Measurements from ENCODE around the gene RNF20.

DNA sequence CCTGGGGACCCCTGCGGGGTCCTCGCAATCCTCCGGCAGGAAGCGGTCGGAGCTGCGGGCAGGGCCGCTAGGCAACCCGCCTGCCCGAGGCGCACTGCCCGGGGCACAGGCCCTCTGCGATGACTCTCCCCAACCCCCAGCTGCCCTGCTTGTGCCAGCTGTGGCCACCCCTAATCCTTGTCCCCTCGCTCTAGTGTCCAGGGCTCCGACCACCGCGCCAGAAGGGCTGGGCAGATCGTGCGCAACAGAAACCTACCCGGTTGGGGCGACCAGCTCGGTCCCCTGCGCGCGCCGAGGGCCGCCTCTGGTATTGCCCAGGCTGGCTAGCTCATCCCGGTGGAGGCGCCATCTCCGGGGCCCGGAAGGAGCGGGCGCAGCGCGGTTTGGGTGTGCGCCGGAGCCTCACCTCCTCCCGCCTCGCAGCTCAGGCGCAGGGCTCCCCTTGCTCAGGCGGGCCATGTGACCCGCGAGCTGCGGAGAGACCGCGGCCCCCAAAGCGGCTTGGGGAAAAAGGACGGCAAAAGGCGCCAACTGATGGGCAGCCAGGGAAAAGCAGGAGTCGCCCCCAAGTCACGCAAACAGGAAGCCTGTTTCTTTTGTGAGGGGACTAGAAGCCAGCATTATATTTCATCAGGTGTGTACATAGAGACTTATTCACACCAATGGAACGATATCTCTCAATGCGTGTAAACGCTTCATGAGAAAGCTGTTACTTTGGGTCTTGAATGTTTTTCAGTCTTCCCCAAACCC is 46.8 kb upstream of the RNF20 start:
- no peak for TF ChIP-seq ZNF274 (IDR thresholded peaks at IDR 0.05; ENCODE audit: low read depth, low read length)
- TF ChIP-seq YY1 (IDR thresholded peaks at IDR 0.05; ENCODE audit: insufficient read depth, insufficient read length) = no peak
- TF ChIP-seq SUZ12 (IDR thresholded peaks at IDR 0.05; ENCODE audit: extremely low read depth, insufficient read depth, insufficient read length) = no peak
